Stimulated activated naive CD8-positive, alpha-beta T cell treated with anti-CD3 and anti-CD28 coated beads, Interleukin-15, amount 100 ng/mL, for 72 hours (primary cell): ENCODE data around the gene RAD51B.
"Not testable (repeated sequence)": the region's sequence is repeated elsewhere in the genome, so short reads cannot be mapped to it uniquely, and the experiment has no call there.

Experiments
- ATAC-seq: fragments of 150-1000 bp; cut with Tn5 transposase; 2 replicates; pipeline ENCODE4 v1.10.0; 2021; ENCODE audit warnings: mild to moderate bottlenecking, moderate library complexity
- DNase-seq, 2 donors: peaks; one replicate each; pipeline ENCODE4 v3.0.0; 2021 to 2022
- H3K27ac Mint-ChIP-seq, 2 donors: one replicate each; pipeline ENCODE4 v1.8.0; 2022; ENCODE audit warnings: mild to moderate bottlenecking in 2 of 2, mixed read lengths in 2 of 2, moderate library complexity in 2 of 2
- H3K27me3 Mint-ChIP-seq: one replicate; pipeline ENCODE4 v1.8.0; 2022; ENCODE audit warnings: mixed read lengths
- H3K4me1 Mint-ChIP-seq: one replicate; pipeline ENCODE4 v1.8.0; 2022; ENCODE audit warnings: mild to moderate bottlenecking, mixed read lengths
- H3K4me3 Mint-ChIP-seq, 2 donors: one replicate each; pipeline ENCODE4 v1.8.0; 2022; ENCODE audit warnings: mild to moderate bottlenecking in 2 of 2, mixed read lengths in 2 of 2, moderate library complexity in 1 of 2
- H3K9me3 Mint-ChIP-seq, 2 donors: one replicate each; pipeline ENCODE4 v1.8.0; 2022; ENCODE audit warnings: mixed read lengths in 2 of 2

The RAD51B gene

DNA sequence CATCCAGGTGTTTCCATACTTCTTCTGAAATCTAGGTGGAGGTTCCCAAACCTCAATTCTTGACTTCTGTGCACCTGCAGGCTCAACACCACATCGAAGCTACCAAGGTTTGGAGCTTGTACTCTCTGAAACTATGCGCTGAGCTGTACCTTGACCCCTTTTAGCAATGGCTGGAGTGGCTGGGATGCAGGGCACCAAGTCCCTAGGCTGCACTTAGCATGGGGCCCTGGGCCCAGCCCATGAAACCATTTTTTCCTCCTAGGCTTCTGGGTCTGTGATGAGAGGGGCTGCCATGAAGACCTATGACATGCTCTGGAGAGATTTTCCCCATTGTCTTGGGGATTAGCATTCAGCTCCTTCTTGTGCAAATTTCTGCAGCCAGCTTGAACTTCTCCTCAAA lies 148.4 kb downstream of the RAD51B start:
- peaks cover 11 to 12% of the 10 kb centered on the region in 2 donors for H3K9me3 Mint-ChIP-seq
- H3K27me3 Mint-ChIP-seq, DNase-seq, H3K4me3 Mint-ChIP-seq, H3K4me1 Mint-ChIP-seq, ATAC-seq, H3K27ac Mint-ChIP-seq: not testable (repeated sequence)

DNA sequence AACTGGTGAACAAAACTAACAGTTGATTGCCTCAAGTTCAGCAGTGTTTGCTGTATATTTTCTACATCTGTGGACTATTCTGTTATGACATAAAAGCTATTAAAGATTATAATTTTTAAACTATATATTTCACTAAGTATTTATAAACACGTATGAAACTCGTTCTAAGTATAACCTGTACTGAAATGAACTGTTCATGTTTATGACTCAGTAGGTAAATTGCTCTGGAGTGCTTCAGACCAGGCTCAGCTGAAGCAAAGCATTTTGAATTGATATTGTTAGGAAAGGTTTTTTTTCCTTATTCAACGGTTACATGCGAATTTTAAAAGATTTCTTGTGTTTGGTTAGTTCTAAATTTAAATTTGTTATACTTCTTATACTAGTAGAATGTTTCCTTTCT lies 151.3 kb downstream of the RAD51B start:
- H3K27me3 Mint-ChIP-seq: no peaks in the 10 kb centered on the region
- no peak overlapping the region for H3K4me3 Mint-ChIP-seq
- ATAC-seq: no peak
- no peak overlapping the region for H3K27ac Mint-ChIP-seq
- no peak for DNase-seq
- peaks cover 11 to 12% of the 10 kb centered on the region in 2 donors for H3K9me3 Mint-ChIP-seq
- no peaks in the 10 kb centered on the region for H3K4me1 Mint-ChIP-seq

GRCh38 chr14:67971627-67972625 lies 152.3 kb downstream of the RAD51B start:
- ATAC-seq: no peak
- no peak for DNase-seq
- H3K27ac Mint-ChIP-seq: no peak overlapping the region

GRCh38 chr14:67973436-67973835 lies 153.9 kb downstream of the RAD51B start:
- Mint-ChIP-seq H3K4me3 (no peak overlapping the region), H3K27me3 (no peaks in the 10 kb centered on the region), H3K9me3 (peaks cover 0 to 4% of the 10 kb centered on the region in 2 donors), H3K4me1 (peaks cover 3% of the 10 kb centered on the region), H3K27ac (no peak overlapping the region)
- DNase-seq: no peak
- ATAC-seq: no peak

More at GRCh38 chr14:67971627-67972625, 152.3 kb downstream of the RAD51B start:
- H3K9me3 Mint-ChIP-seq: peaks cover 5 to 6% of the 10 kb centered on the region in 2 donors
- H3K27me3 Mint-ChIP-seq: no peaks in the 10 kb centered on the region
- no peaks in the 10 kb centered on the region for H3K4me1 Mint-ChIP-seq
- no peak overlapping the region for H3K4me3 Mint-ChIP-seq

DNA sequence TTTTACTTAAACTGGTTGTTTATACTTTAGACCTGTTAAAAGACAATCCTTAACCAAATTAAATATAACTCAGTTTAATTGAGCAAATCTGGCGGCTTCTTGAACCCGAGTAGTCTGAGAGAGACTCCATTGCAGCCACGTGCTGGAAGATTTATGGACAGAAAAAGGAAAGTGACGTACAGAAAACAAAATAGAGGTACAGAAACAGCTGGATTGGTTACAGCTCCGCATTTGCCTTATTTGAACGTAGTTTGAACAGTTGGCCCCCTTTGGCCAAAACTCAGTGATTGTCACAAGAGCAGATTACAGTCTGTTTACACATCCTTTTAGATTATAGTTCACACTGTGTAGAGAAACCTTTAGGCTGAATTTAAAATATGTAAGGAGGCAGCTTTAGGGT lies 155.9 kb downstream of the RAD51B start:
- Mint-ChIP-seq H3K27me3 (no peaks in the 10 kb centered on the region), H3K9me3 (no peaks in the 10 kb centered on the region), H3K27ac (no peak overlapping the region), H3K4me3 (no peak overlapping the region), H3K4me1 (peaks cover 9% of the 10 kb centered on the region)
- no peak for ATAC-seq
- no peak for DNase-seq

DNA sequence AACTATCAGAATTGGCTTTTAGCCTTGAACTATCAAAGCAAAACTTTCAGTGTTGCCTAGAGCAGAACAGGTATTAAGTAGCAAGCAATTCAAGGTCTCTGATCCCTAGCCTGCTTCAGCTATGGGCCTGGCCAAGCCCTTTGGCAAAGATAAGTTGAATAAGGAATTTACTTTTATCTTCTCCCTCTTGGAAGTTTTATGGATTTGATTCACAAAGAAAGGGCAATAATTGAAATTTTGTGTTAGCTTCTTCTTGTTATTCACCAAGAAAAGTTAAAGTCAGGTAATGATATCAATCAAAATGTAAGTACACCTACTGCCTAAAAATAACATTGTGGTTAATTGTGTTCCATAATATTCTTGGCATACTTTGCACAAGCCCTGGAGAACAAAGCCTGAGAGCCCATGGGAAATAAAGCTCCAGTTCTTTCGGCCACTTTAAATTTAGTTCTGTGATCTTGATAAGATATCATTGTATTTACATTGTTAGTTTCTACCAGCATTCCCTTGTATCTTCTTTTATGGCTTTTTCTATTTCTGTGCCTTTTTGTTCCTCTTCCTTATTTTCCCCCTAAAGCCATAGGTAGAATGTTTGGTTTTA lies 158.0 kb downstream of the RAD51B start:
- Mint-ChIP-seq H3K9me3 (no peaks in the 10 kb centered on the region), H3K4me1 (peaks cover 9% of the 10 kb centered on the region), H3K27ac (no peak overlapping the region), H3K27me3 (no peaks in the 10 kb centered on the region), H3K4me3 (no peak overlapping the region)
- no peak for DNase-seq
- no peak for ATAC-seq

DNA sequence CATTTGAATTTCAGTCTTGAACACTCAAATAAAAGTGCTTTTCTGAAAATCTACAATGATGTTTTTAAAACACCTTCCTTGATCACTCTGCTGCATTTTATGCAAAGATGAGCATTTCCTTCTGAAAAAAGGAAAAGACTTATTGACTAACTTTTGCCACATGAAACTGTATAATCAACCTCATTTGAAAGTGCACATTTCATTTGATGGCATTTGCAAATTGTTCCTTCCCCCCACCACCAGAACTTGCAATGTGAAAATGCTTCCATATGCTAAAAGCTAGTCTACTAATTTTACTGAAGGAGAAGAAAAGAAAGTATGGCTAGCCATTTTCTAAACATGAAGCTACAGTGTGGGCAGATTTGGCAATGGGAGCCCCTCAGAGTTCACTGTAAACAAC lies 159.2 kb downstream of the RAD51B start:
- H3K27me3 Mint-ChIP-seq: no peaks in the 10 kb centered on the region
- ATAC-seq: no peak

GRCh38 chr14:67982711-67983608 lies 163.4 kb downstream of the RAD51B start:
- DNase-seq (no peak), ATAC-seq (no peak)
- Mint-ChIP-seq H3K27ac (no peak overlapping the region), H3K27me3 (no peaks in the 10 kb centered on the region), H3K4me3 (no peak overlapping the region), H3K9me3 (no peaks in the 10 kb centered on the region), H3K4me1 (peaks cover 9% of the 10 kb centered on the region)

More for the DNA sequence above, 159.2 kb downstream of the RAD51B start:
- no peak overlapping the region for H3K27ac Mint-ChIP-seq
- no peaks in the 10 kb centered on the region for H3K9me3 Mint-ChIP-seq
- H3K4me1 Mint-ChIP-seq: peaks cover 9% of the 10 kb centered on the region
- no peak for DNase-seq
- no peak overlapping the region for H3K4me3 Mint-ChIP-seq

GRCh38 chr14:67984274-67984673 lies 164.7 kb downstream of the RAD51B start:
- no peak overlapping the region for H3K4me3 Mint-ChIP-seq
- no peaks in the 10 kb centered on the region for H3K4me1 Mint-ChIP-seq
- no peak overlapping the region for H3K27ac Mint-ChIP-seq
- H3K9me3 Mint-ChIP-seq: no peaks in the 10 kb centered on the region
- no peaks in the 10 kb centered on the region for H3K27me3 Mint-ChIP-seq
- DNase-seq (no peak), ATAC-seq (no peak)

DNA sequence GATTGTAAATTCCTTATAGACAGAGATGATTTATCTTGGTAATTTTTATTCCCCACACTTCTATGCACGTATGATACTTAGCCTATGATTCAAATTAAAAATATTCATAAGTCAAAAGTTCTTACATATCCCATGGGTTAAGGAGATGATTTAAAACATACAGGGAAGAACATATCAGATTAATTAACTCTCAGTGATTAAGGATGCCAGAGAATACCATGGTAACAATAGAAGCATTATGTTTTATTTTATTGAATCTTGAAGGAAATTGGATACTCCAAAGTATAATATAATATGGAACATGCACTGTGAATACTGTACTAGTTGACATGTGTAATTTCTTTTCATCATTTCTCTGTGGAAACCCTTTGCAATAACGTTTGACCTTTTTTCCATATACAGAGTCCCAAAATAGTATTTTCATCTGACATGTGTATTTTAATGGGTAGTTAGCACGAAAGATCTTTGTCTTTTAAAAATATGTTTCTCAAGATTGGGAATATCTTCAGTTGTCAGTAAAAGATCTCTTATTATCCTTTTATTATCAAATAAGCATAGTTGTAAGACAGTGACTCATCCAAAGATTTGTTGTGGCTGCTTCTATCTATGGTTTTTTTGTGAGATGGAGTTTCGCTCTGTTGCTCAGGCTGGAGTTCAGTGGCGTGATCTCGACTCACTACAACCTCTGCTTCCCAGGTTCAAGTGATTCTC lies 166.7 kb downstream of the RAD51B start:
- Mint-ChIP-seq H3K9me3 (no peaks in the 10 kb centered on the region), H3K4me1 (no peaks in the 10 kb centered on the region), H3K27ac (no peak overlapping the region), H3K27me3 (no peaks in the 10 kb centered on the region), H3K4me3 (no peak overlapping the region)
- DNase-seq (no peak), ATAC-seq (no peak)

DNA sequence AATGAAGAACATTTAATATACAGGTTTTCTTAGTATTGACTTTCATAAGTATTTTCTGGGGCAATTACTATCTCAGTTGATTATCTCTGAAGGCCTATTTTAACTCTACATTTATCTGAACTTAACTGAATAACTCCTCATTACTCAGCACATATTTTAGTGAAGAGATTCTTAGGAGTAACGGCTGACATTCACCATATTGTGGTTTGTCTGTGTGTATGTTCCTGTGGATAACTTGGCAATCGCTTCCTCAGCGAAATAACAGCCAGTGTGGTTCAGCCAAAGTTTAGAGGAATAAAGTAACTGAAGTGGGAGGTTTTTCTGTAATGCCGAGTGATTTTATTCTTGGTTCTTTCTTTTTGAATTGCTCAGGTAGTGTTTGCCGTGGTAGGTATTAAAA lies 168.0 kb downstream of the RAD51B start:
- ATAC-seq (no peak), DNase-seq (no peak)
- no peaks in the 10 kb centered on the region for H3K27me3 Mint-ChIP-seq
- H3K4me1 Mint-ChIP-seq: no peaks in the 10 kb centered on the region
- H3K4me3 Mint-ChIP-seq: no peak overlapping the region
- no peaks in the 10 kb centered on the region for H3K9me3 Mint-ChIP-seq
- H3K27ac Mint-ChIP-seq: no peak overlapping the region

- not testable (repeated sequence) for H3K4me3 Mint-ChIP-seq, DNase-seq, H3K27me3 Mint-ChIP-seq, H3K9me3 Mint-ChIP-seq, ATAC-seq, H3K4me1 Mint-ChIP-seq, H3K27ac Mint-ChIP-seq
Measured at GRCh38 chr14:67988210-67988609, 168.6 kb downstream of the RAD51B start.

DNA sequence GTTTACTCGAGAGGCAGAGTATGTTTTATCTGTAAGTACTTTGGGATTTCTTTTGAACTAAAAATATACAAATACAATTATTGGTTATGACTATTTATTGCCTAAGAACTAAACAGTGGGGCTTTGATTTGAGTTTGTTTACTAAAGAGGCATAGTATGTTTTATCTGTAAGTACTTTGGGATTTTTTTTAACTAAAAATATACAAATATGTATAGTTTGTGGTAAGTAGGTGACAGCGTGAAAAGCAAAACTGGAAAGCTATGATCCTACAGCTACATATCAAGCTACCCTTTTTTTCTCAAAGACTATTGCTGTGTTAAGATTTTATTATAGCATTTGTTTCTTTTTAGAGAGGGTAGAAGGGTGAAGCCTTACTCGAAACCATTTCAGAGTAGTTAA lies 171.0 kb downstream of the RAD51B start:
- no peaks in the 10 kb centered on the region for H3K9me3 Mint-ChIP-seq
- no peaks in the 10 kb centered on the region for H3K4me1 Mint-ChIP-seq
- no peak overlapping the region for H3K4me3 Mint-ChIP-seq
- H3K27me3 Mint-ChIP-seq: no peaks in the 10 kb centered on the region
- DNase-seq: no peak
- no peak for ATAC-seq
- no peak overlapping the region for H3K27ac Mint-ChIP-seq

DNA sequence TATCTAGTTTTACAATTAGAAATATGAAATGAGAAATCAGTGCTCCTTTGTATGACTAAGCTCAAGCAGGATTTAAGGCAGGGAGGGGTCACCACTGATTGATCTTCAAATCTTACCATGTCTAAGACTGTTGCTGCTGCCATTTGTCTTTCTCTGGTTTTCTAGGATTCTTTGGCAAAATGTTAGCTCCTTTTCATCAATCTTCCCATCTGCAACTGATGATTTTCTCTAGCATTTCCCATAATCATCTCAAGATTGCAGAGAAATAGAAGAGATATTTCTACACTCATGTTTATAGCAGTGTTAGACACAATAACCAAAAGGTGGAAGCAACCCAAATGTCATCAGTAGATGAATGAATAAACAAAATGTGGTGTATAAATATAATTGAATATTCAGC lies 175.0 kb downstream of the RAD51B start:
- H3K27me3 Mint-ChIP-seq: no peaks in the 10 kb centered on the region

GRCh38 chr14:67996235-67996634 lies 176.7 kb downstream of the RAD51B start:
- H3K9me3 Mint-ChIP-seq: no peaks in the 10 kb centered on the region
- ATAC-seq: no peak
- no peak overlapping the region for H3K27ac Mint-ChIP-seq
- no peak for DNase-seq
- no peaks in the 10 kb centered on the region for H3K4me1 Mint-ChIP-seq
- H3K4me3 Mint-ChIP-seq: no peak overlapping the region
- H3K27me3 Mint-ChIP-seq: no peaks in the 10 kb centered on the region

More for the DNA sequence above, 175.0 kb downstream of the RAD51B start:
- Mint-ChIP-seq H3K9me3 (no peaks in the 10 kb centered on the region), H3K4me1 (no peaks in the 10 kb centered on the region), H3K27ac (no peak overlapping the region), H3K4me3 (no peak overlapping the region)
- ATAC-seq (no peak), DNase-seq (no peak)
